Measurements from ENCODE around the gene NDUFB11. TPM values are rescaled to one million over a fixed set of nuclear protein-coding genes. Genes with fewer than 3 reads are reported as not detected.

Gene NDUFB11
- 130 to 177 TPM (median 174 TPM) in 5 replicates for total RNA-seq (2022; extraction: Qiagen RNA extraction; ENCODE audit: low read depth)

DNA sequence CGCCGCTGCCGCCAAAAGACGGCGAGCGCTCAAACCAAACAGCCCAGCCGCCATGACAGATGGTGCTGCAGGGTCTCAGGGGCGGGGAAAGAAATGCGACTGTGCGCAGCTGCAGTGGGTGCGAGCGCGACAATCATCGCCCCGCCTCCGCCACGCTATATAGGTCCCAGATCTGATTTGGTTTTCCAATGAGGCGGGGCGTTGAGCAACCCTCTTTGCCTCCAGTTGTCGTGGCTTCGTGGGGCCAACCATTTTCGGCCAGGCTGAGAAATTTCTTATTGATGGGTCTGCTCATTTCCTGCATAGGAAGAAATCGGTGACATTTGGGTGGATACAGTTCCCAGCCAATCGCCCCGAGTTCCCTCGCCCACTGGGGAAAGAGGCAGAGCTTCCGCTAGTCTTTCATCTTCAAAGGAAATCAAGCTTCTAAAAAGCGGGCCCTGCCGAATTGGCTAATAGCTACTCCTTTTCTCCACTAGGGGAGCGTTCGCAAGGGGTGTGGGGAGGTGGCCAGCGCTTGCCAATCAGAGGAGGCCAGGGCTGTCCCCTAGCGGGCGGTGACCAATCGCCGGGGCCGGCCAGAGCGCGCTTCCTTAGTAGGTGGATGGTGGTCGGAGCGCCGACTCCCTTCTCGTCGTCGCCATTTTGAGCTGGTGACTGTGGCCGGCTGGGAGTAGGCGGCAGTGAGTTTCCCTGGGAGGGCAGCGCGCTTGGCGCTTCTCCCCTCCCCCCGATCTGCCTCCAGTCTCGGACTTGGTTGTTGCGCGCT, at the start of gene NDUFB11, which contains the start of gene RBM10:
Gene NDUFB11 (minus strand): TSS at position 77 of the 769 bp plus-strand sequence. CDS start 23 bp downstream, at position 54.
Gene RBM10 (plus strand): TSS at position 596 of the 769 bp plus-strand sequence. CDS start 2,261 bp downstream, outside the sequence.

DNA sequence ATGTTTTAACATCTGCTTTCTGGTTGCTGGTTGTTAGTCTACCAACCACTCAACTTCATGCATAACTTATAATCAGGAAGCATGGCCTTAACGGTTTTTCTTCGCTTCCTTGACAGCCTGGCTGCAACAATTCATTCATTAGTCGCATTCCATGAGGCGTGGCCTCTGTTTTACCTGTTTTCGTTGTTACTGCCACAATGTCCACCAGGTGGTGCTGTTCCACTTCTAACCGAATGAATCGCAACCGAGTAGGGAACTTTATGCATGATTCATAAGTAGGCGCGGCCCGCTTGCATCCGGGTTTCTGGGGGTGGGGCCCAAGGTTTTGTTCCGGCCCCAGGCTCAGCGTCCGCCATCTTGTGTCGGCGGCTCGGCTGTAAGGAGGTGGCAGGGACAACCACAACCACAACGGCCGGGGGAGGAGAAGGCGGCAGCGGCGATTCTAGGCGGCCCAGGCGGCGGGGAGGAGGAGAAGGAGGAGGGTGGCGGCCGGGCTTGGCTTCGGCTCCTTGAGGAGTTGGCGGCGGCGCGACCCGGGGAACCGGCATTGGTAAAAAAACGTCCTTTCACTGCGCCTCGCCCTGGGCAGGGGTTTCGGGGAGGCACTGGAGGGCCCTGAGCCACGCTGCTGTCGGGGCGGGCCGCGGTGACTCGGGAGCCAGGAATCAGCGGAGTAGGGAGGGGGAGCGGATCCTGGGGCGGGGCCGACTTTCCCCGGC, 49.1 kb upstream of the NDUFB11 start, which contains the start of gene UBA1:
Gene UBA1 (plus strand): TSS at position 355 of the 719 bp plus-strand sequence. CDS start 4,974 bp downstream, outside the sequence.

Other genes starting within 250 kb of the NDUFB11 start
- 11.8 to 15.2 TPM (median 12.8 TPM) in 5 replicates for gene JADE3, start 232.3 kb downstream of the NDUFB11 start, total RNA-seq (2022; extraction: Qiagen RNA extraction; ENCODE audit: low read depth)
- gene RGN, start 66.3 kb downstream of the NDUFB11 start, total RNA-seq (2022; extraction: Qiagen RNA extraction; ENCODE audit: low read depth), result 0.07 to 0.08 TPM in 2 of 5 replicates, not detected in the others
- 31.4 to 44.7 TPM (median 41.9 TPM) in 5 replicates for gene RBM10, start 519 bp upstream of the NDUFB11 start, total RNA-seq (2022; extraction: Qiagen RNA extraction; ENCODE audit: low read depth)
- 170 to 203 TPM (median 189 TPM) in 5 replicates for gene UBA1, start 49.1 kb upstream of the NDUFB11 start, total RNA-seq (2022; extraction: Qiagen RNA extraction; ENCODE audit: low read depth)
- gene CDK16, start 74.0 kb upstream of the NDUFB11 start, total RNA-seq (2022; extraction: Qiagen RNA extraction; ENCODE audit: low read depth), result 87.0 to 109 TPM (median 103 TPM) in 5 replicates
- 46.0 to 55.4 TPM (median 51.2 TPM) in 5 replicates for gene USP11, start 88.3 kb upstream of the NDUFB11 start, total RNA-seq (2022; extraction: Qiagen RNA extraction; ENCODE audit: low read depth)
- 0.05 TPM in 1 of 5 replicates, not detected in the others for gene ZNF157, start 225.9 kb upstream of the NDUFB11 start, total RNA-seq (2022; extraction: Qiagen RNA extraction; ENCODE audit: low read depth)

Measured in A549 treated with CpdA at 1 μM for 4 hours (cell line).